A549 treated with AZD2906 at 1 μM for 4 hours (cell line): ENCODE results near the gene SRD5A3. TPM values are rescaled to one million over a fixed set of nuclear protein-coding genes. Genes with fewer than 3 reads are reported as not detected.

Experiments used
- total RNA-seq: library from RNA; stranded (reverse); fragments of 200-300 nt; extraction: Qiagen RNA extraction; gene quantifications from 5 replicates; pipeline ENCODE4 v1.2.3, GENCODE V29; 2022

The SRD5A3 gene
- total RNA-seq, result 6.9 to 12.5 TPM (median 11.5 TPM) in 5 replicates

GRCh38 chr4:55345980-55346850 lies at the start of gene SRD5A3:
Gene SRD5A3 (plus strand): TSS chr4:55346242. CDS start chr4:55346337, 95 bp downstream.

GRCh38 chr4:55395529-55396307 lies 49.7 kb downstream of the SRD5A3 start, which contains the start of gene TMEM165:
Gene TMEM165 (plus strand): TSS chr4:55395957. CDS start chr4:55396190, 233 bp downstream.

Other genes starting within 250 kb of the SRD5A3 start
- gene KDR, start 220.6 kb upstream of the SRD5A3 start, total RNA-seq, result 0.07 to 0.14 TPM (median 0.10 TPM) in 5 replicates
- 54.5 to 63.3 TPM (median 61.0 TPM) in 5 replicates for gene TMEM165, start 49.7 kb downstream of the SRD5A3 start, total RNA-seq
- 4.2 to 6.1 TPM (median 4.6 TPM) in 5 replicates for gene CLOCK, start 200.7 kb downstream of the SRD5A3 start, total RNA-seq
- gene PDCL2, start 246.0 kb downstream of the SRD5A3 start, total RNA-seq, result not detected in 5 replicates